ENCODE data around the gene ATM.
"Not testable (repeated sequence)": the region's sequence is repeated elsewhere in the genome, so short reads cannot be mapped to it uniquely, and the experiment has no call there.

The ATM gene

GRCh38 chr11:108370315-108370714 lies 147.4 kb downstream of the ATM start:
- DNase-seq (ENCODE audit: low read depth): no peak

GRCh38 chr11:108370990-108371389 lies 148.1 kb downstream of the ATM start:
- DNase-seq (ENCODE audit: low read depth): no peak

GRCh38 chr11:108373505-108373904 lies 150.6 kb downstream of the ATM start:
- DNase-seq (ENCODE audit: low read depth): not testable (repeated sequence)

GRCh38 chr11:108388576-108388975 lies 165.7 kb downstream of the ATM start:
- DNase-seq (ENCODE audit: low read depth): no peak

- DNase-seq (ENCODE audit: low read depth): no peak
These were observed 169.5 kb downstream of the ATM start for GRCh38 chr11:108392353-108392752.

GRCh38 chr11:108393046-108393445 lies 170.2 kb downstream of the ATM start:
- no peak for DNase-seq (ENCODE audit: low read depth)

GRCh38 chr11:108394744-108395284 lies 171.9 kb downstream of the ATM start:
- no peak for DNase-seq (ENCODE audit: low read depth)

- DNase-seq (ENCODE audit: low read depth): not testable (repeated sequence)
These were observed 173.8 kb downstream of the ATM start for GRCh38 chr11:108396672-108397071.

GRCh38 chr11:108398439-108398838 lies 175.6 kb downstream of the ATM start:
- no peak for DNase-seq (ENCODE audit: low read depth)

GRCh38 chr11:108402241-108402640 lies 179.4 kb downstream of the ATM start:
- no peak for DNase-seq (ENCODE audit: low read depth)

GRCh38 chr11:108403052-108403451 lies 180.2 kb downstream of the ATM start:
- DNase-seq (ENCODE audit: low read depth): no peak

- no peak for DNase-seq (ENCODE audit: low read depth)
These were observed 182.8 kb downstream of the ATM start for GRCh38 chr11:108405706-108406105.

GRCh38 chr11:108414958-108415357 lies 192.1 kb downstream of the ATM start:
- no peak for DNase-seq (ENCODE audit: low read depth)

- DNase-seq (ENCODE audit: low read depth): not testable (repeated sequence)
These were observed 194.7 kb downstream of the ATM start for GRCh38 chr11:108417551-108417950.

Data from GM04504 (cell line).